ENCODE measurements around the gene REPIN1.

The REPIN1 gene

DNA sequence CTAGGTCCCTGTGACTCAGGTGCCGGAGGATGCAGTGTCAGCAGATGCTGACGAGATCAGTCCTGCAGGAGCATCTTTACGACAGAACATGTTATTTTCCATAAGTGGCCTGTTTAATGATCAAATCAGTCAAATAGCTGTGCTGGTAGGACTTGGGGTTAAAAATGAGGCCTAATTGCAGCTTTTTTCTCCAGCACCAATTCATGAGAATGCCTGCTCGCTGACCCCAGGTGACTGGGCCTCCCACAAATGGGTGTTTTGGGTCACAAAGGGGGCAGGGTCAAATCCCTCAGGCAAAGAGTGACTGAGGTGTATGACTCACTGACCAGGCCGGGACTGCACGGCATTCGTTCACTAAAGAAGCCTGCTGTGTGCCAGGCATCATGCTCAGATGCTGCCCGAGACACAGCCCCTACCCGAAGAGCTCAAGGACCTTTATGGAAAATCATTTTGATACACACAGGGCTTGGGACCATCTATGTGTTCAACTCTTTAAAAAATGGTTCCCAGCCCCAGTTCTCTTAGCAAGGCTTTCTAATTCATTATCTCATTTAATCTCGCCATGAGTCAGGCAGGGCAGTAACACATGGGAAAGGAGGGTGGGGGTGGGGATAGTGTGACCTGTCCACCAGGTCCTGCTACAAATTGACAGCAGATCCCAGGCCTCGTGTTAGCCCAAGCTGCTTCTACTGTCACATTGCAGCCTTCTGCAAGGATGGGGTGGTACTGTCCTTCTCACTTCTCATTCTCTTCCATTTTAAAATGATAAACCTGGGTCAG is 31.6 kb downstream of the REPIN1 start:
- Histone ChIP-seq H3K4me3 (replicated peaks; ENCODE audit: low read depth, low read length) (no peak overlapping the region), H3K36me3 (ENCODE audit: control insufficient read depth, insufficient read depth, low read length) (peaks cover 9% of the 10 kb centered on the region), H3K27me3 (replicated peaks; ENCODE audit: control insufficient read depth, insufficient read depth, low read length) (no peaks in the 10 kb centered on the region)
- no peak for DNase-seq (ENCODE audit: extremely low read depth, insufficient read length)
- TF ChIP-seq, protein P1, sequence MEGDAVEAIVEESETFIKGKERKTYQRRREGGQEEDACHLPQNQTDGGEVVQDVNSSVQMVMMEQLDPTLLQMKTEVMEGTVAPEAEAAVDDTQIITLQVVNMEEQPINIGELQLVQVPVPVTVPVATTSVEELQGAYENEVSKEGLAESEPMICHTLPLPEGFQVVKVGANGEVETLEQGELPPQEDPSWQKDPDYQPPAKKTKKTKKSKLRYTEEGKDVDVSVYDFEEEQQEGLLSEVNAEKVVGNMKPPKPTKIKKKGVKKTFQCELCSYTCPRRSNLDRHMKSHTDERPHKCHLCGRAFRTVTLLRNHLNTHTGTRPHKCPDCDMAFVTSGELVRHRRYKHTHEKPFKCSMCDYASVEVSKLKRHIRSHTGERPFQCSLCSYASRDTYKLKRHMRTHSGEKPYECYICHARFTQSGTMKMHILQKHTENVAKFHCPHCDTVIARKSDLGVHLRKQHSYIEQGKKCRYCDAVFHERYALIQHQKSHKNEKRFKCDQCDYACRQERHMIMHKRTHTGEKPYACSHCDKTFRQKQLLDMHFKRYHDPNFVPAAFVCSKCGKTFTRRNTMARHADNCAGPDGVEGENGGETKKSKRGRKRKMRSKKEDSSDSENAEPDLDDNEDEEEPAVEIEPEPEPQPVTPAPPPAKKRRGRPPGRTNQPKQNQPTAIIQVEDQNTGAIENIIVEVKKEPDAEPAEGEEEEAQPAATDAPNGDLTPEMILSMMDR (IDR thresholded peaks at IDR 0.05; ENCODE audit: insufficient read depth, low read length, poor library complexity, severe bottlenecking) = no peak

DNA sequence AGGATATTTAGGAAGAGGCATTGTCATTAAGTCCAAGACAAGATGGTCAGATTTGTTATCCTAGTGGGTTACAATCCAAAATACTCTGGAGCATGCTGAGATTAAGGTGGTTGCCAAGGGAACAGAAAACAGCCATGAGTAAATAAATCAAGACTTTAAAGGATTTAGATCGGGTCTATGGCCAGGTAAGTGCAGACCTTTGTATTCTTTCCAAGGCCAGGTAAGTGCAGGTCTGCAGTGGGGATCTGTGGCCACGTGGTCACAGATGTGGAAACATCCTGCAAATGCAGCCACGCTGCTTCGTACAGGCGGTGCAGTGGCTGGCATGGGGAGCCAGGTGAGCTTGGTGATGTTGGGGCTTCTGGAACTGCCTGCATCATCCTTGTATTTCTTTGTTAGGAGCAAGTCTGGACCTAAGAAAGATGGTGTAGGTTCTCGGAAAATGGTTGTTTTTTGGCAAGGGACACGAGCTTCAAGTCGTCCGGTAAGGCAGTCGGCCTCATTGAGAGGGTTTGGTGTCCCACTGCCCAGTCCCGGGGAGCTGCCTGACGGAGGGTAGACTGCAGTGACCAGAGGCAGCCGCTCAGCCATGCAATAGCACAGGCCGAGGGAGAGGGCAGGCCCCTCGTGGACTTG is 32.3 kb downstream of the REPIN1 start:
- TF ChIP-seq, protein P1 (IDR thresholded peaks at IDR 0.05; ENCODE audit: insufficient read depth, low read length, poor library complexity, severe bottlenecking) = no peak
- H3K4me3 ChIP-seq (replicated peaks; ENCODE audit: low read depth, low read length) = no peak overlapping the region
- no peak for DNase-seq (ENCODE audit: extremely low read depth, insufficient read length)
- peaks cover 7% of the 10 kb centered on the region for H3K36me3 ChIP-seq (ENCODE audit: control insufficient read depth, insufficient read depth, low read length)
- H3K27me3 ChIP-seq (replicated peaks; ENCODE audit: control insufficient read depth, insufficient read depth, low read length) = no peaks in the 10 kb centered on the region

DNA sequence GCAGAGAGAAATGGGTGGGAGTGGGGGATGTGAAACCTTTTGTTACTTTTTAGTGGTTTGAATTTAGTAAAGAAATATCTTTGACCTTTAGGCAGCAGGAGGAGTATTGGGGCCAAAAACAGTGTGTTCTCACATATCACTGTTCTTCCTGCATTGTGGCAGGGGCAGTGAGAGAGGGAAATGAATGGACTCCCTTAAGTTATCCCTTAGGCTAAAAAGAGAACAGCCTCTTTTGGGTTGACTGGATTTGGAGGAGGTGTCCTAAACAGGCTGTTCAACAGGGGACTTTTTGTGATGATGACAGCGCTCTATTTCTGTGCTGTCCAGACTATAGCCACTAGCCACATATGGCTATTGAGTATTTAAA is 32.8 kb downstream of the REPIN1 start:
- Histone ChIP-seq H3K36me3 (ENCODE audit: control insufficient read depth, insufficient read depth, low read length) (peaks cover 6% of the 10 kb centered on the region), H3K27me3 (replicated peaks; ENCODE audit: control insufficient read depth, insufficient read depth, low read length) (no peaks in the 10 kb centered on the region), H3K4me3 (replicated peaks; ENCODE audit: low read depth, low read length) (no peak overlapping the region)
- TF ChIP-seq, protein P1 (IDR thresholded peaks at IDR 0.05; ENCODE audit: insufficient read depth, low read length, poor library complexity, severe bottlenecking) = no peak
- no peak for DNase-seq (ENCODE audit: extremely low read depth, insufficient read length)

DNA sequence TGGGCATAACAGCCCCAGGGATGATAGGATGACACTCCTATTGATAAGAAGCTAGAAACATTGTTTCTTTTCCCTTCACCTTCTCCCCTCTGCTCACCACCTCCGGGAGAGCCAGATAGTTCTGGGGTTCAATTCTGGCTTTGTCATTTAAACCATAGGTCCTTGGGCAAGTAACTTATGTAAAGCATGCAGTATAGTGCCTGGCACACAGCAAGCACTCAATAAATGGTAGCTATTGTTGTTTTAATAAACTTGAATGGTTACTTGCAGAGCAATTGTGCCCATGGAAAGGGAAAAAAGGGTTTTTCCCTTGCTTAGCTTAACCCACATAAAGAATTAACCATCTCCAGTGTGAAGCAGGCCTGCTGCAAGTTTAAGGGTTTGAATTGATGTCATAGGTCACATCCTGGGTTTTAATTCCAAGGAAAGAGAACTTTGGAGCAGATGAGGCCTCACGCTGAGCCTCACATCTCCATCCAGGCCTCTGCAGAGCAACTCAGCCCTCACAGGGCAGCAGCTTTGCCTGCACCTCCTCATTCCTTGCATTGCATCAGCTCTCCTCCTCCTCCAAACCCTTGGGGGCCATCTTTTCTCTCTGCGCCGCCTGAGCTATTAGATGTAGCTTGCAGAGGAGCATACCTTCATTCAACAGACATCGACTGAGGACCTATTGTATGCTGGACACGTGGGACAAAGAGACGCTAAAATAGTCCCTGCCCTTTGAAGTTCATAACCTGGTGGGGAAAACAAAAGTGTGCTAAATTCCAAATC is 33.4 kb downstream of the REPIN1 start:
- Histone ChIP-seq H3K36me3 (ENCODE audit: control insufficient read depth, insufficient read depth, low read length) (peaks cover 4% of the 10 kb centered on the region), H3K27me3 (replicated peaks; ENCODE audit: control insufficient read depth, insufficient read depth, low read length) (no peaks in the 10 kb centered on the region), H3K4me3 (replicated peaks; ENCODE audit: low read depth, low read length) (no peak overlapping the region)
- DNase-seq (ENCODE audit: extremely low read depth, insufficient read length) = no peak
- TF ChIP-seq, protein P1 (IDR thresholded peaks at IDR 0.05; ENCODE audit: insufficient read depth, low read length, poor library complexity, severe bottlenecking) = no peak

DNA sequence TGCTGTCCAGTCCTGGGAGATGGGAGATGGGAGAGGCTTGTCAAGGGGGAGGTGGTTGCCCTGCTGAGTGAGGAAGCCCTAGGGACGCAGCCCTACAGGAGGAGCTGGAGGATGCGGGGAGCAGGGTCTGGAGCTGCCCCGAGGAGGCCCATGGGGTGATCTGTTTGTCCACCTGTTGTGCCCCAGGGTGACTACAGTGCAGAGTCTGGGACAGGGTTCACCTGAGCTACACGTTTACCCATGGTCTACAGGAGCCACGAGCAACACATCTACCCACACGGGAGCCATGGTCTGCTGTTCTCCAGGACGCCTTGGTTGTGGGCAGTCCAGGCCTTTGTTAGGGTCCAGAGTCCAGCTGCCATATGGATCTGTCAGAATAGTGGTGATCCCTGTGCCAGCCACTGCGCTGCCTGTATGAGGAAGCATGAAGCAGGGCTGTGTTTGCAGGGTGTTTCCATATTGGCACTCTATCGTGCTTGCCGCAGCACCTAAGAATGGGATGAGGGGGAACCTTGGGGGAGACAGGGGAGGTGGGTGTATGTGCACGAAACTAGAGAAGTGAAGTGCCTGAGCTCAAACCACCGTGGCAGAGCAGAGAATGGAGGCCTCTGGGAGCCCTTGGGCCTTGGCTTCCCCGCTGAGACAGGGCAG is 34.2 kb downstream of the REPIN1 start:
- Histone ChIP-seq H3K27me3 (replicated peaks; ENCODE audit: control insufficient read depth, insufficient read depth, low read length) (no peaks in the 10 kb centered on the region), H3K4me3 (replicated peaks; ENCODE audit: low read depth, low read length) (no peak overlapping the region), H3K36me3 (ENCODE audit: control insufficient read depth, insufficient read depth, low read length) (peaks cover 4% of the 10 kb centered on the region)
- no peak for DNase-seq (ENCODE audit: extremely low read depth, insufficient read length)
- TF ChIP-seq, protein P1 (IDR thresholded peaks at IDR 0.05; ENCODE audit: insufficient read depth, low read length, poor library complexity, severe bottlenecking) = no peak

All from GM06990 (cell line).